ENCODE results near the gene POLD1.

POLD1 gene

DNA sequence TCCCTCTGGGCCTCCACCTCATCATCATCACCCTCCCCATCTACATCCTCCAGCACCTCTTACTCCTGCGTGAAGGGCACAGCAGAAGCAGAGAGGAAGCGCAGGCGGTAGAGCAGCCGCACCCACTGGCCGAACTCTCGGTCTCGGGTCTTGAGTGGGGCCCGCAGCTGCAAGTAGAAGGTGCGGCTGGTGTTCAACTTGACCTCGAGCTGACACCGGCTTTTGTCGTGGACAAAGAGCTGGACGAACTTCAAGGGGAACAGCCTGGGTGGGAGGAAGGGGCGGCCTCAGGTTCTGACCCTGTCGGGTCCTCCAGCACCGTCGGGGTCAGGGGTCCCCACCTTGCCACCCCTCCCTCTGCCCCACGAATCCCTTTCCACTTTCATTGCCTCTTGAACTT is 83.4 kb downstream of the POLD1 start:
- DNase-seq = no peak

Data from C1 segment of cervical spinal cord (tissue), 14 donors.